ENCODE results near the gene PON2. TPM values are rescaled to one million over a fixed set of nuclear protein-coding genes. Genes with fewer than 3 reads are reported as not detected.

The PON2 gene
- total RNA-seq, 2 experiments from 2014 or later = 3.3 to 4.2 TPM

DNA sequence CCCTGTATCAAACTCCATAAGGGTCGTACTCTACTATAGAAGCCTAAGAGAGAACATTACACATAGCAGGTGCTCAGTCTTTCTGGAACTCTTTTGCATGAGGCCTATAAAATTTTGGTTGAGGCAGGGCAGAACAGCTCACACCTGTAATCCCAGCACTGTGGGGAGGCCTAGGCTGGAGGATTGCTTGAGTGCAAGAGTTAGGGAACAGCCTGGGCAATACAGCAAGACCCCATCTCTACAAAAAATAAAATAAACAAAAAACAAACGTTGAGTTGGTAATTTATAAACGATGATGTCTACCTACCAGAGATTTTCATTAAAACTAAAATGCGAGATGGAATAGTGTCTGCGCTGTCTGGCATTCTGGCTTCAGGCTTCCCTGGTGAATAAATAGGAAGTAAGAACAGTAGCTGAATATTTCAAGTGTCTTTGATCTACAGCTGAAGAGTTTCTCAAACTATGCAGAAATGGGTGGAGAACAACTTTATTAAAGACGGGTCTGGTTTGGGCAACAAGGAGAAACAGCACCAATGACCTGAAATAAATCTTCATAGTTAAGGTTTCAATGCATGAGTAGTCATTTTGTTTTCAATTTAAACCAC lies 774 bp downstream of the PON2 start:
- H3K9me3 Mint-ChIP-seq = no peaks in the 10 kb centered on the region
- CTCF ChIA-PET = interaction anchor here (0.7 to 1.6 kb wide), 2 partner anchors 12 to 38 kb away, joined by 3 read pairs; no protein-coding TSS in a partner anchor
- POLR2A ChIA-PET = no interaction called here
- peaks cover 12% of the 10 kb centered on the region for H3K4me1 Mint-ChIP-seq
- H3K4me3 Mint-ChIP-seq = peak overlapping the region; percentile 40
- no peaks in the 10 kb centered on the region for H3K36me3 Mint-ChIP-seq (ENCODE audit: low read depth)
- peak overlapping the region; percentile 80 for H3K27ac Mint-ChIP-seq
- H3K27me3 Mint-ChIP-seq = no peaks in the 10 kb centered on the region
- DNase-seq = no peak

DNA sequence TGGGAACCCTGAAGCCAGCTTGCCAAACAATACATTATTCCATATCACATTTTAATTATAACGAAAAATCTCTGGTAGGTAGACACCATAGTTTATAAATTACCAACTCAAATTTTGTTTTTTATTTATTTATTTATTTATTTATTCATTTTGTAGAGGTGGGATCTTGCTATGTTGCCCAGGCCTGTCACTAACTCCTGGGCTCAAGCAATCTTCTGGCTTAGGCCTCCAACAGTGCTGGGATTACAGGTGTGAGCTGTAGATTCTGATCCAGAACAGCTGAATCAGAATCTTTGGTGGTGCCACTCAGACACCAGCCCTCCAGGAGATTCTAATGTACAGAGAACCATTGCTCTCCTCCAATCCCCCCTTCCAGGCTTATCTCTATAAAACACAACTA lies 1.7 kb downstream of the PON2 start:
- POLR2A ChIA-PET = no interaction called here
- Mint-ChIP-seq H3K27ac (no peak overlapping the region), H3K27me3 (no peaks in the 10 kb centered on the region), H3K36me3 (ENCODE audit: low read depth) (no peaks in the 10 kb centered on the region), H3K4me3 (no peak overlapping the region), H3K4me1 (peaks cover 12% of the 10 kb centered on the region), H3K9me3 (no peaks in the 10 kb centered on the region)
- CTCF ChIA-PET = interaction anchor here (0.6 kb wide), 1 partner anchor 1382 kb away, joined by 3 read pairs; no protein-coding TSS in a partner anchor
- DNase-seq = no peak

DNA sequence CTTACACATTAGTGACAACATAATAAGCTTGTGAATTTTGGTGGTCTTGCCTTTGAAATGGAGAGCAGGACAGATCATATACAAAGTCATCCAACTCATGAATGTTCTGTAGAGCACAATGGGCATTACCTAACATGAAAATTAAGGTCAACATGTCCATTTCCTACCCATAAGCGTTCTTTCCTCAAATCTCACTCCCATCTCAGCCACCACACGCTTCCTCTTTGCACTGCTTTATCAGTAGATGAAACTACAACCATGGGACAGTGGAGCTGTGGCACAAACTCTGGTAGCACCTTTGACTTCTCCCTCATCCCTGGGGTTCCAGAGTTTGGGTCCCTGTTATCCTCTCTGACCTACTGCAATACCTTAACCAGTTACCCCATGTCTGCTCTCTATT lies 2.2 kb downstream of the PON2 start:
- DNase-seq = no peak
- peaks cover 12% of the 10 kb centered on the region for H3K4me1 Mint-ChIP-seq
- no peak overlapping the region for H3K4me3 Mint-ChIP-seq
- no peaks in the 10 kb centered on the region for H3K9me3 Mint-ChIP-seq
- POLR2A ChIA-PET = no interaction called here
- CTCF ChIA-PET = interaction anchor here (0.6 kb wide), 1 partner anchor 1382 kb away, joined by 3 read pairs; no protein-coding TSS in a partner anchor
- H3K36me3 Mint-ChIP-seq (ENCODE audit: low read depth) = no peaks in the 10 kb centered on the region
- H3K27ac Mint-ChIP-seq = no peak overlapping the region
- H3K27me3 Mint-ChIP-seq = no peaks in the 10 kb centered on the region

DNA sequence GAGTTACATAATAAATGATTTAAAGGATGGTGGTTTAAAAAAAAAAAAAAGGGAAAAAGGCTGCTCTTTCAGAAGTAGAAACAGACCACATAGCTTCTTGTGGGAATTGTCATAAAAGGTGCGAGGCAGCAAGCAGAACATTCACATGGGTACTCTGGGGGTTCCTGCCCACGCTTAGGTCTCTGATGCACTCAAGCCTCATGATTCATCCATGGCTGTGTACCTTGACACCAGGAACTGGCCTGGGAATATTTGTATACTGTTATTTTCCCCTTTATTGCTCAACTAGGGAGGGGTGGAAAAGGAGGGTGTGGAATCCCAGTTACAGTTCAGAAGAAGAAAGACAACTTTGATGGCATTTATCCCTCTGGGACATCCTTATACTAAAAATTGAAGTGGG lies 4.0 kb downstream of the PON2 start:
- no peak overlapping the region for H3K27ac Mint-ChIP-seq
- no peaks in the 10 kb centered on the region for H3K36me3 Mint-ChIP-seq (ENCODE audit: low read depth)
- H3K9me3 Mint-ChIP-seq = no peaks in the 10 kb centered on the region
- H3K27me3 Mint-ChIP-seq = no peaks in the 10 kb centered on the region
- ChIA-PET POLR2A (no interaction called here), CTCF (no interaction called here)
- H3K4me1 Mint-ChIP-seq = peaks cover 12% of the 10 kb centered on the region
- DNase-seq = no peak
- H3K4me3 Mint-ChIP-seq = no peak overlapping the region

DNA sequence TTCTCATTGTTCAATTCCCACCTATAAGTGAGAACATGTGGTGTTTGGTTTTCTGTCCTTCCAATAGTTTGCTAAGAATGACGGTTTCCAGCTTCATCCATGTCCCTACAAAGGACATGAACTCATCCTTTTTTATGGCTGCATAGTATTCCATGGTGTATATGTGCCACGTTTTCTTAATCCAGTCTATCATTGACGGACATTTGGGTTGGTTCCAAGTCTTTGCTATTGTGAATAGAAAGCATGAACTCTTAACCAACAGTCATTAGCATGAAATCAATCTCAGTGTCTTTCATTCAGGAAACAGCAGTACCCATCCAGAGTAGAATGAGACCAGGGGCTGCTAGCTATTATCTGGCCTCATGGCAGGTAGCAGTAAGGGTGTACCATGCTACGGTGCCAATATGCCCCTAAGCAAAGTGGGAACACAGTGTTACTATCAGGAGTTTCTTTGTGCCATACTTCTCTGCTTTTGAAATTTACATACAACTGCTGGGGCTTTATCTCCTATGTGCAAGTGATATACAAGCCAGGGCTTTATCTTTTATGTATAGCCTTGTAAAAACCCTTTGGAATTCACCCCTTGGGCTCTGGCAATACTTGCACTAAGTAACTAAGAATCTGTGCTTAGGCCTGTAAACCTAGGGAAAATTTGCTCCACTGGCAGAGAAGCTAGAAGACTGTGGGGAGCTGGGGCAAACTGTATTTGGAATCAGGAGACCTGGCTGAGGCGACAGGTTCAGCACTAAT lies 5.4 kb downstream of the PON2 start:
- no peak for DNase-seq
- H3K9me3 Mint-ChIP-seq = no peaks in the 10 kb centered on the region
- H3K27me3 Mint-ChIP-seq = no peaks in the 10 kb centered on the region
- peaks cover 5% of the 10 kb centered on the region for H3K4me1 Mint-ChIP-seq
- H3K36me3 Mint-ChIP-seq (ENCODE audit: low read depth) = no peaks in the 10 kb centered on the region
- no peak overlapping the region for H3K27ac Mint-ChIP-seq
- CTCF ChIA-PET = no interaction called here
- POLR2A ChIA-PET = no interaction called here
- no peak overlapping the region for H3K4me3 Mint-ChIP-seq

DNA sequence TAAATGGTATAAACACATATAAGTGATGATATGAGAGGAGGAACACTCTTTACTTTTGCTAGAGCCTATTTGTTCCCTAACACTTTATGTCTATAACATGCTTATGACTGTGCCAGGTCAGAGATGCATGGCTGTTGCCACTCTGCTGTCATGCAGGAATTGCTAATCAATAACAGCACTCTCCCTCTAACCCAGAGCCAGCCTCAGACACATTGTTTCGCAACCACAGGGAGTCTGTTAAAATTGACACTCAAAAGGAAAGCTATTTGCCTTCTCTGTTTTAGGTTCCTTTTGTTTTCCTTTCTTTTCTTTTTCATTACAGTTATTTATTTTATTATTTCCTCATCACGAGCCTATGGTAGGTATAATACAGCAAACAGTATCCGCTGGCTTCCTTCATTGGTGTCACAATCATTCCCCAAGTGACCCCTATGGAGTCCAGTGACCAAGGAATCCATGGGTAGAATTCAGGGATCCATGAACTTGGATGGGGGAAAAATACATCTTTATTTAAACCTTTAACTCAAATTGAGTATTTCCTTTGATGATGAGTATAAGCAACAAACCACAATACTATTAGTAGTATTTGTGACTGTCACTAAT lies 6.8 kb downstream of the PON2 start:
- Mint-ChIP-seq H3K27ac (no peak overlapping the region), H3K4me3 (no peak overlapping the region), H3K27me3 (no peaks in the 10 kb centered on the region), H3K9me3 (no peaks in the 10 kb centered on the region), H3K36me3 (ENCODE audit: low read depth) (no peaks in the 10 kb centered on the region), H3K4me1 (no peaks in the 10 kb centered on the region)
- POLR2A ChIA-PET = no interaction called here
- DNase-seq = no peak
- CTCF ChIA-PET = interaction anchor here (0.6 kb wide), 1 partner anchor 10 kb away, joined by 3 read pairs; no protein-coding TSS in a partner anchor

DNA sequence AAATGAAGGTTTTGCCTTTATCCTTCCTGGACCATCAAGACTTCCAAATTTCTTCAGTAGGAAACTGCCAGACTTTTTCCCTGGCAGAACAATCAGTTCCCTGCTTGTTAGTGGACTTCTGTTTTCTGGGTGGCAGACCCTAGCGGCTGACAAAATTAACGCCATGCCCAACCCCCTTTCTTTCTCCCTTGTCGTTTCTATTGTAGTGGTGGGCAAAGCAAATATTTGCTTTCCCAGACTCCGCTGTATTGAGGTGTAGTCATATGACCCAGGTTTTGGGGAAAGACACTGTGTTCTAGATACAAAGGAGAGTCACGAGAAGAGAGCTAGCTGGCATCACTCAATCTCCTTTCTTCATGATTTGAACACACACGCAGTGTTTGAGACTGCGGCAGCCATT lies 7.7 kb downstream of the PON2 start:
- no peaks in the 10 kb centered on the region for H3K36me3 Mint-ChIP-seq (ENCODE audit: low read depth)
- H3K4me3 Mint-ChIP-seq = no peak overlapping the region
- no peaks in the 10 kb centered on the region for H3K4me1 Mint-ChIP-seq
- no peak overlapping the region for H3K27ac Mint-ChIP-seq
- ChIA-PET CTCF (interaction anchor here (0.6 kb wide), 1 partner anchor 11 kb away, joined by 3 read pairs; no protein-coding TSS in a partner anchor), POLR2A (no interaction called here)
- no peaks in the 10 kb centered on the region for H3K27me3 Mint-ChIP-seq
- DNase-seq = no peak
- no peaks in the 10 kb centered on the region for H3K9me3 Mint-ChIP-seq

DNA sequence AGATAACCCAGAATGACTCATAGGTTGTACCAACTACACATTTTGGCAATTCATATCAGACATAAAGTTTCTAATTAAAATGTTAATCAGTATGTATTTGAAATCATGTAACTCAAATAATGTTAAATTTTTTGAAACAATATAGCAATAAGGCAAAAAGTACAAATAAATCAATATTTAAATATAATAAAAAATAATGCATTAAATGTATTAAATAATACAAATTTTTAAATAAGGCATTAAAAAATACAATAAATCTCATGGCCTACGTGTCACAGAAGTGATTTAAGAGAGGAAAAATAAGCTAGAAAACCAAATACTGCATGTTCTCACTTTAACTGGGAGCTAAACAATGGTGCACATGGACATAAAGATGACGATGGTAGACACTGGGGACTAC lies 9.1 kb downstream of the PON2 start:
- no peaks in the 10 kb centered on the region for H3K9me3 Mint-ChIP-seq
- no peak overlapping the region for H3K4me3 Mint-ChIP-seq
- no peaks in the 10 kb centered on the region for H3K27me3 Mint-ChIP-seq
- CTCF ChIA-PET = no interaction called here
- no peak overlapping the region for H3K27ac Mint-ChIP-seq
- H3K4me1 Mint-ChIP-seq = peaks cover 1% of the 10 kb centered on the region
- H3K36me3 Mint-ChIP-seq (ENCODE audit: low read depth) = no peaks in the 10 kb centered on the region
- no peak for DNase-seq
- POLR2A ChIA-PET = no interaction called here

DNA sequence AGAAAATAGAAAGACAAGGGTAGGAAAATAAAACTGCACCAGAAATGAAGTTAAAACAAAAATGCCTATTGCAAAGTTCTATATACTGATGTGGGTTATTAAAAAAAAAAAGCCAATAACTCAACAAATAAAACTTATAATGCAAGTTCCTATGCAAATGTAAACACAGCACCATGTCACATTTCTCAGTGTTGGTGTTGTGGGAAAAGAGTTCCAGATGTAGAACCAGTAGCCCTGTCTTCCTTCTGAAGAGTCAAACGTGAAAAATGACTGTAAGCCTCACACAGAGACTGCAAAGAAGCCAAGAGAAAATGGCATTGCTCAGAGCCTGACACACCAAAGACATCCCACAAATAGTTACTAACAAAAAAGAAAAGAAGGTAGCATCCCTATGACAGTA lies 10.1 kb downstream of the PON2 start:
- peaks cover 1% of the 10 kb centered on the region for H3K4me1 Mint-ChIP-seq
- ChIA-PET POLR2A (no interaction called here), CTCF (no interaction called here)
- H3K27ac Mint-ChIP-seq = no peak overlapping the region
- H3K4me3 Mint-ChIP-seq = no peak overlapping the region
- H3K27me3 Mint-ChIP-seq = no peaks in the 10 kb centered on the region
- H3K9me3 Mint-ChIP-seq = no peaks in the 10 kb centered on the region
- DNase-seq = no peak
- no peaks in the 10 kb centered on the region for H3K36me3 Mint-ChIP-seq (ENCODE audit: low read depth)

DNA sequence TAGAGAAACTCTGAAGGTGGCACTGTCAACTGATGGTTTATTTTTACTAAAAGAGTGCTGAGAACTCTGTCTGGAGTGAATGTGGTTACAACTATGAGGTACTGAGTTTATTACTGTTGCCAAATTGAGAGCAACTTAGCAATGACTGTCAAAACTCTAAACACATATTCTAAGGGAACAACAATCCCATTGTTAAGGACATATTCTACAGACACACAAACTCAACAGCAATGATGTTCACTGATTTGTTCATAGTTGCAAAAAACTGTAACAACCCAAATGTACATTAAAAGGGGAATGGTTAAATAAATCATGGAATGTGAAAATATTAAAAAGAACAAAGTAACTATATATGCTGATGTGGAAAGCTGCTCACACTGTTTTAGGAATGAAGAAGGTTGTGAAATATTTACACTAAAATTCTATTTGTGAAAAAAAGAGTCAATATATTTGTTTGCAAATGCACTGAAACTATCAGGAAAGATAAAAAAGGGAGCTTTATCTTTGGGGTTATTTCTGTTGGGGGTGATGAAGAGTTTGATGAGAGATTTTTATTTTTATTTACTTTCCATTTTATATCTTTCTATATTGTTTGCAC lies 12.9 kb downstream of the PON2 start:
- DNase-seq = no peak
- Mint-ChIP-seq H3K4me1 (peaks cover 1% of the 10 kb centered on the region), H3K27ac (no peak overlapping the region), H3K36me3 (ENCODE audit: low read depth) (no peaks in the 10 kb centered on the region), H3K27me3 (no peaks in the 10 kb centered on the region), H3K4me3 (no peak overlapping the region), H3K9me3 (no peaks in the 10 kb centered on the region)
- ChIA-PET POLR2A (no interaction called here), CTCF (interaction anchor here (1.5 kb wide), 1 partner anchor 13 kb away, joined by 3 read pairs; the partner anchor contains the start of gene PON2)

DNA sequence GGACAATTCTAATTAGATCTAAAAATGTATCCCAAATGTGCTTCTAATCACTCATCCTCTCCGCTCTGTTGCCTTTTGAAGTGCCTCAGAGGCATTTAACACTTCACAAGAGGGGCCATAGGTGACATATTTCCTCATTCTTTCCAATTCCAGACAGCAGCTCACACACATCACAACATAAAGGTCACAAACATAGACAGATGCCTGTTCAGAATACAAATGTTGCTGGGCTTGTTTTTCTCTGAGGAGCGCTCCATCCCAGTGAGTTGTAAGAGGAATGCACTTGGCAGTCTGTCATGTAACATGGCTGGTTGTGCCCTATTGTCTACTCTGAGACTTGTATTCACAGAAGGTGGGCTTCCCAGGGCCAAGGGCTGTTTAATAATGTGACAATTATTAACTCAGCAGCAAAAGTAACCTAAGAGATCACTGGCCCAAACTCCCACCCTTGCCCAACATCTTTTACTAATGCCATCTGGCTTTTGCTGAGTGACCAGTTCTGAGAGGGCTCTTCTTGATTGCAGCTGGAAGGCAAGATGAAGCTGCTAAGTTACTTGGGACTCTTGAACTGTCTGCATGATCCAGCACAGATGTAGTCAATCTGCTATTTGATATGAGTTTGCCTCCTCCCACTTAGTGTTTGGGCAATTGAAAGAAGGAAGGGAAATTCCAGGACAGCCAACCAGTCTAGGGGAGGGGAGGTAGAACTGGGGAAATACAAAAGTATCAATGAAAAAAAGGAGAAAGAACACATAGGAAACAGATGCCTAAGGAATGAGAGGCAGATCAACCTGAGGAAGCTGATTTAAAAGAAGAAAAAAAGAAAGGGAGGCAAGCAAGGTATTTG lies 13.6 kb downstream of the PON2 start:
- CTCF ChIA-PET = interaction anchor here (1.0 to 1.5 kb wide), 2 partner anchors 9 to 13 kb away, joined by 3 to 4 read pairs; partner anchors contain the start of gene PON2
- H3K4me1 Mint-ChIP-seq = peaks cover 1% of the 10 kb centered on the region
- H3K36me3 Mint-ChIP-seq (ENCODE audit: low read depth) = no peaks in the 10 kb centered on the region
- no peaks in the 10 kb centered on the region for H3K27me3 Mint-ChIP-seq
- no peak overlapping the region for H3K27ac Mint-ChIP-seq
- no peak overlapping the region for H3K4me3 Mint-ChIP-seq
- H3K9me3 Mint-ChIP-seq = no peaks in the 10 kb centered on the region
- DNase-seq = no peak
- POLR2A ChIA-PET = no interaction called here

DNA sequence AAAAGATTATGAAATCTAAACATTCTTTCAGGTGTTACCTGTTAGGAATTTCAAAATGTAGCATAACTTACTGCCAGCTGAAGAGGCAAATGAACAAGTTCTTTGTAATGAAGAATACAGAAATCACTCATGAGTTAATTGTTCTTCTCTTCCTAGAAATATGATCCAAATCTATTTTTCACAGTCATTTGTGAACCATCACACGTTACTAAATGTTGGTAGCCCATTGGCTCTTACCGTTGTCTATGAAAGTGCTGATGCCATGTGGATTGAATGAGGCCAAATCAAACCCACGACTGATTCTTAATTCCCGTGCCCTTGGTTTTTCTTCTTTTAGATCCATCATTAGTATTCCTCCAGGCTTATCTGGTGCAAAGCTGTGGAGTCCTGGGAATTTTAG lies 22.8 kb downstream of the PON2 start:
- DNase-seq = no peak
- ChIA-PET POLR2A (no interaction called here), CTCF (interaction anchor here (1.1 to 2.1 kb wide), 2 partner anchors 9 to 10 kb away, joined by 4 to 5 read pairs; no protein-coding TSS in a partner anchor)
- H3K27ac Mint-ChIP-seq = no peak overlapping the region
- H3K9me3 Mint-ChIP-seq = no peaks in the 10 kb centered on the region
- no peaks in the 10 kb centered on the region for H3K27me3 Mint-ChIP-seq
- no peak overlapping the region for H3K4me3 Mint-ChIP-seq
- H3K4me1 Mint-ChIP-seq = no peaks in the 10 kb centered on the region
- no peaks in the 10 kb centered on the region for H3K36me3 Mint-ChIP-seq (ENCODE audit: low read depth)
